Bone marrow (tissue), 2 donors: ENCODE data around the gene FHAD1.
"Not testable (repeated sequence)": the region's sequence is repeated elsewhere in the genome, so short reads cannot be mapped to it uniquely, and the experiment has no call there.

Experiments used
- DNase-seq, 2 donors: peaks; one replicate each; lab custom pipeline; 2025; lab: John Stamatoyannopoulos, UW

Gene FHAD1

DNA sequence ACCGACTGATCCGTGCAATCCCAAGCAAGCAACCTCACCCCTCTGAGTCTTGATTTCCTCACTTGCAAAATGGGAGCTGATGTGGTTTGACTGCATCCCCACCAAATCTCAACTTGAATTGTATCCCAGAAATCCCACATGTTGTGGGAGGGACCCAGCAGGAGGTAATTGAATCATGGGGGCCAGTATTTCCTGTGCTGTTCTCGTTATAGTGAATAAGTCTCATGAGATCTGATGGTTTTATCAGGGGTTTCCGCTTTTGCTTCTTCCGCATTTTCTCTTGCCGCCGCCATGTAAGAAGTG lies 58.4 kb downstream of the FHAD1 start:
- DNase-seq = no peak

DNA sequence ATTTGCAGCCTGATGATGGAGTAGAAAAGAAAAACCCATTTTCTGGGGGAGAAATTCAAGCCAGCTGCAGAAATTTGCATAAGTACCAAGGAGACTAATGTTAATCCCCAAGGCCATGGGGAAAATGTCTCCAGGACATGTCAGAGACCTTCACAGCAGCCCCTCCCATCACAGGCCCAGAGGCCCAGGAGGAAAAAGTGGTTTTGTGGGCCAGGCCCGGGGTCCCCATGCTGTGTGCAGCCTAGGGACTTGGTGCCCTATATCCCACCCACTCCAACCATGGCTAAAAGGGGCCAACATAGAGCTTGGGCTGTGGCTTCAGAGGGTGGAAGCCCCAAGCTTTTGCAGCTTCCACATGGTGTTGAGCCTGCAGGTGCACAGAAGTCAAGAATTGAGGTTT lies 59.3 kb downstream of the FHAD1 start:
- not testable (repeated sequence) for DNase-seq

DNA sequence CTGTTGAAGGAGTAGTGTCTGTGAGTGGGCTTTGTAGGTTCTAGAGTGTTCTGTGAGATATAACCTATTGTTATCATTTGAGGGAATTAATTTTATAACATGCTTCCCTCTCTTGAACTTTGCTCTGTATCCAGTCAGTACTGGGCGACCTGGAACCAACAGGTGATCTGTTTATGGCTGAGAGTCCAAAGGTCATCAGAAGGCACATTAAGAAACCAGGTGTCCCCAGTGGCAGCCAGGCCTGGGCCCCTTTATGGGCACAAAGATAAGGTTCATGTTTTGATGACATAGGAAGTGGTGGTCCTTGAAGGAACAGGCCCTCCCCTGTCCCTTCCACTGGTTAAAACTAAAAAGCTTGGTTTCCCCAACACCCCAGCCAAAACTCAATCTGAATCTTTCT lies 61.1 kb downstream of the FHAD1 start:
- no peak for DNase-seq

DNA sequence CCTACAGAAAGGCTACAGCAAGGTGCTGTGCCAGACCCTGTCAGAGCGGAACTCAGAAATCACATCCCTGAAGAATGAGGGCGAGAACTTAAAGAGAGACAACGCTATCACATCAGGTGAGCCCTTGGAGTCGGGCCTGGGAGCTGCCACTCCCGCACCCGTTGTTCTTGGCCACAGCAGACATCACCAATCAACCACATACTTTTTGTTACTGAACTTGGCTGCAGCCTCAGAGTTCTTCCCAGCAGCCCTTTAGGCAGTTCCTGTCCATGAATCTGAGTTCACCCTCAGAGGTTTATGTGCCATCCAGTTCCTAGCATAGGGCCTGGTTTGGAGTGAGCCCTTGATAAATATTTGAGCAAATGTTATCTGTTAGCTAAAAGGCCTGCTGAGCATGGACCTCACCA lies 61.6 kb downstream of the FHAD1 start:
- no peak for DNase-seq

DNA sequence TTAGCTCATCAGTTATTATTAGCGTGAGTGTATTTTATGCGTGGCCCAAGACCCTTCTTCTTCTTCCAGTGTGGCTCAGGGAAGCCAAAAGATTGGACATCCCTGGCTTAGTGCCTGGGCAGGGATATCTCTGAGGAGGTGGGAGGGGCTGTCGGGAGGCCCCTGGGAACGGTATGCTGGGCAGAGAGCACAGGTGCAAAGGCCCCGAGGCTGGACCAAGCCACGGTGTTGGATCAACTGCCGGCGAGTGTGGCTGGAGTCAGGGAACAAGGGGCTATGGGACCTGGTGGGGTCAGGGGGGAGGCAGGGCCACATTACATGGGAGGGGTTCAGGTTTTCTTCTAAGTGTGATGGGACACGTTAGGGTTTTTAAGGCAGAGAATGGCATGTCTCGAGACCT lies 62.7 kb downstream of the FHAD1 start:
- no peak for DNase-seq

DNA sequence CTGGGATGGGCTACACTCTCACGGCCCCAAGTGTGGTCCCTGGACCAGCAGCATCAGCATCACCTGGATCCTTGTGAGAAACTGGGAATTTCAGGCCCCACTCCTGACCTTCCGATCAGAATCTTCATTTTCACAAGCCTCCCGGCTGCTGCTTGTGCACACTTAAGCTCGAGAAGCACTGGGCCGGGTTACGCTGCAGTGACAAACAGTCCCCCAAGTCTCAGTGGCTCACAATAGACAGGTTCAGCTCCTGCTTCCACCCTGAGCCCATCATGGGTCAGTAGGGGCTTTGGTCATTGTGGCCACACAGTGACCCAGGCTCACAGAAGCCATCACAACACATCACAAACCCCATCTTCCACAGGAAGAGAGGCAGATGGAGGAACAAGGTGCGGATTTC lies 63.5 kb downstream of the FHAD1 start:
- DNase-seq = no peak

DNA sequence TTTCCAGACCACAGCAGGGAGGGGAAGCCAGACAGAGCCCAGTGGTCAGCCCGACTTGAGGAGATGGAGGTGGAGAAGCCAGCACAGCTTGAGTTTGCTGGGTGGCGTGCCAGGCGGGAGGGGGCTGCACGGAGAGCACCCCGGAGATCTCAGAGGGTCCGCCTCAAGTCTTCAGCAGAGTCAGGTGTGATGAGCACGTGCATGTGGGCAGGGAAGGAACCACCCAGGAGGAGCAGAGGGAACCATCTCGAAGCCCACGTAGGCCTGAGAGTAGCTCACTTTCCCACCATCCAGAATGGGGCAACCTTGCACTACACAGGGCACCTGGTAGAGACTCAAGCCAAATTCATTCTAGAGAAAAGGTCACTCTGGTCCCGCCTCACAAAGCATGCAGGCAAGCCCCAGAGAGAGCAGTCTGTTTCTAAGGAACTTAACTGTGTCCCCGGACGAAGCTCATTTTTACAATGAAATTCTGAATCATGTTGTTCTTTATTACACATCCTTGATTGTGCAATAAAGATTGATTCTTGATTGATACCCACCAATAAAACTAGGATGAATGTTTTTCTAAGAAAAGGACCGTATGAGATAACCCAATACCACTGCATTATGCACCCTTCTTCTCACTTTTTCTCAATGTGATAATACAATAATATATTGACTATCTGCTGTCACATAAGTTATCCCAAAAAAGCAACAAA lies 64.2 kb downstream of the FHAD1 start:
- no peak for DNase-seq

DNA sequence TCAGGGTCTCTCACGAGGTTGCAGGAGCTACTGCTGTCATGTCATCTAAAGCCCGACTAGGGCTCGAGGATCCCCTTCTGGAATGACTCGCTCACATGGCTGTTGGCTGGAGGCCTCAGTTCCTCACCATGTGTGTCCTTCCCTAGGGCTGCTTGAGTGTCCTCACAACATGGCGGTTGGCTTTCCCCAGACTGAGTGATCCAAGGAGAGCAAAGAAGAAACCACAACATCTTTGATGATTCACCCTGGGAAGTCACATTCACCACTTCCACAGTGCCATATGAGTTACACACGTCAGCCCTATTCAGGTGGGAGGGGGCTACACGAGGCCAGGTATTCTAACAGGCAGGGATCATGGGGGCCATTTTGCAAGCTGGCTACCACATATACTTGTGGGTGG lies 64.9 kb downstream of the FHAD1 start:
- no peak for DNase-seq

DNA sequence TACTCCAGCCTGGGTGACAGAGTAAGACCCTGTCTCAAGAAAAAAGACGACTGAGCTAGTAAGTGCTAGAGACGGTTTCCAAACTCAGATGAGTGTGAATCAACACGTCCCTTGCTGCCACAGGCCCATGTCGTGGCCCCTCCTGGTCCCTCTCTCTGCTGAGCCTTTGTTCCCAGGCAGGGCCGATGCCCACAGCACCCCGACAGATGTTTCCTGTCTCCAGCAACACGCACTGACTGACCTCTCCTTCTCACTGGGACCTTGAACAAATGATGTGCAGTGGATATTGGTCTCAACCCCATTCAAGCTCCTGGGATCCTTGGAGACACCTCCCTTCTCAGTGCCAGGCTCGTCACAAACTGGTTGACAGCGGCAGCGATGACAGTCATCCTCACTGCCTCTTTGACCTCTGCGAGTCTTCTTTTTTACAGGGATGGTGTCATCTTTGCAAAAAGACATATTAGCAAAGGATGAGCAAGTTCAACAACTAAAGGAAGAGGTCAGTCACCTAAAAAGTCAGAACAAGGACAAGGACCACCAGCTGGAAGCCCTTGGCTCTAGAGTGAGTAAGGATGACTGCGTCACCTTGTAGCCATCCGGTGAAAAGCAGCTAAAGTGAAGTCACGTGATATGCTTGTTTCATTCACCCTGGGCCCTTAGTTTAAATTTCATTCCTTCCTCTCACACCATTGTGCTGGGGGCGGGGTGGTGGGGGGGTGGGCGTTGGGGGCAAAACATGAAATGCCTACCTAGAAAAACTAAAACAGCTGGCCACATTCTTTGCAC lies 65.8 kb downstream of the FHAD1 start:
- DNase-seq = no peak

DNA sequence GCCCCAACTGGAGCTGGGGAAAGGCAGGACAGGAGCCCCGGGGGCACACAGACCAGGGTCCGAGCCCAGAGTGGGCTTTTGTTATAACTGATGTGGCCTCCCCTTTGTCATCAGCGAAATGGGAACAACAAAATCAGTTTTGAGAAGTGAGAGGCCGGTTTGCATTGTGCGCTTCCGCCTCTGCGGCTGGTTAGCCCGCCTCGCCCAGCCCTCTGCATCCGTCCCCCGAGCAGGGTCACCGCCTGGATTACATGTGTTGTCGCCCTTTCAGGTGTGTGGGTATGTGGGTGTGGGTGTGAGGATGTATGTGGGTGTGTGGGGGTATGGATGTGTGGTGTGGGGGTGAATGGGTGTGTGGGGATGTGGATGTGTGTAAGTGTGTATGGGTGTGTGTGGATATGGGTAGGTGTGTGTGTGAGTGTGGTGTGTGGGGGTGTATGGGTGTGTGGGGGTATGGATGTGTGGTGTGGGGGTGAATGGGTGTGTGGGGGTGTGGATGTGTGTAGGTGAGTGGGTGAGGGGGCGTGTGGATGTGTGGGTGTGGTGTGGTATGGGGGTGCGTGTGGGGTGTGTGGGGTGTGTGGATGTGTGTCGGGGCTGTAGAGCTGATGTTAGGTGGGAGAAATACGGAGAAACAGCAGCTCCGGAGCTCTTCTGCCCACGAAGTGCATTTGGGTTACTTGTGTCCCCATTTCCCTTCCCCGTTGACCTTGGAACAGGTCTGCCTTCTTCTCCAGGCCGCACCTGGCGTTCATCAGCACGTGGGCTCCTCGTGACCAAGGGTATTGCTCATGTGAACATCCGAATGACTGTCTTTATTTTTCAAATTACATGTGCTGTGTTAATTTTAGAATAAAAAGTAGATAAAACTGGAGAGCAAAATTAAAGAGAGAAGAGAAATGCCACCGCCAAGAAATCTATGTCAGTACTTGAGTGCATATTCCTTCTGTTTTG lies 67.6 kb downstream of the FHAD1 start:
- no peak for DNase-seq

DNA sequence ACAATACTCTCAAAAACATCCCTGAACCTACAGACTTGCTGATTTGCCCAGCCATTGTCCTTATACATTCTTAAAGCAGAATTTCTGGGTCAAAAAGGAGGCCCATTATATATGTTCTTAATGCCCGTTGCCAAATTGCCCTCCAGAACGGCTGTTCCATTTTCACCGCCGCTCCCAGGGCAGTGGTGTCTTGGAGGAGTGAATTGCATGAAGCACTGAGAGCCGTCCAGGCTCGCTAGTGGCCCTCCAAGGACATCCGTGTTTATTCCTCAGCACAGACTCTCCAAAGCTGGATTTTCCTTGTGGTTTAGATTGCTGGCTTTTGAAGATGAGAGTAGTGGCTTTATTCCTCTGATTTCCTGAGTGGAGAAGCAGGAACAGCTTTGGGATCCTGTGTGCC lies 68.8 kb downstream of the FHAD1 start:
- no peak for DNase-seq

DNA sequence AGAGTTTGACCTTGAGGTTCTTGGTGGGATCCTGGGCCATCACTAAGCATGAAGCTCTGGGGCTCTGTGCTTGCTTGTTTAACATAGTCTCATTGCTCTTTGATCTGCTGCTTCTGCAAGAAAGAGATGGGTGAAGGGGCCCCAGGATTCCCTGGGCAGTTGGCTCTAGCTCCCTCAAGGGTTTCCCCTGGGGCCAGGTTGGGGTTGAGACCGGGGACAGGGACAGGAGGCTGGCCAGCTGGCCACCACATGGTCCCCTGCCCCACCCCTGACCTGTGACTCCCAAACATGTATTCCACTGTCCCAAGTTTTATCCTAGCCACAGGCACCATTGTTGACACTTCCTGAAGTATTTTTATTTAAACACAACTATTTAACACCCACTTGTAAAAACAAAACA lies 69.5 kb downstream of the FHAD1 start:
- no peak for DNase-seq

DNA sequence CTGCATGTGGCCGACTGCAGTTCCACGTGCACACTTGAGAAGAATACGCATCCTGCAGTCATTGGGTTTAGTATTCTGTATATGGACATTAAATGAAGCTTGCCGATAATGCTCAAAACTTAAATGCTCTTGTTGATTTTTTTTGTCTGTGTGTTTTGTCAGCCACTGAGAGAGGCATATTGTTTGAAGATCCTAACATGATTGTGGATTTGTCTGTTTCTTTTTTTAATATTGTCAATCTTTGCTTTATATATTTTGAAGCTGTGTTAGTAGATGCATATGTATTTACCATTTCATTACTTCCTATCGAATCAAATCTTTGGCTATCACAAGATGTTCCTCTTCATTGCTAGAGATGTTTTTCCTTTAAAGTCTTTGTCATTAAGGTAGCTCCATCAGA lies 73.2 kb downstream of the FHAD1 start:
- no peak for DNase-seq

DNA sequence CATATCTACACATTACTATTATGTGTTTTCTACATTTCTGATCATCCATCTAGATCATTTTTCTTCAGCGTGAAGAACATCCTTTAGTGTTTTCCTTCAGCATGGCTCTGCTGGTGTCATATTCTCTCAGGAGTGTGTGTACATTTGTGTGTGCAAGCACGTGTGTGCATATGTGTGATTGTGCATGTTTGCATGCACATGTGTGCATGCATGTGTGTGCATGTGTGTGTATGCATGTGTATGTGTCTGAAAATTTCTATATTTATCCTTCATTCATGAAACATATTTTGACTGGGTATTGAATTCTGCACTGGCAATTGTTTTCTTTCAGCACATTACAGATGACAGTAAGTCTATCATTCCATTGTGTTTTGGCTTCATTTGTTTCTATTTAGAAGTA lies 74.6 kb downstream of the FHAD1 start:
- no peak for DNase-seq

DNA sequence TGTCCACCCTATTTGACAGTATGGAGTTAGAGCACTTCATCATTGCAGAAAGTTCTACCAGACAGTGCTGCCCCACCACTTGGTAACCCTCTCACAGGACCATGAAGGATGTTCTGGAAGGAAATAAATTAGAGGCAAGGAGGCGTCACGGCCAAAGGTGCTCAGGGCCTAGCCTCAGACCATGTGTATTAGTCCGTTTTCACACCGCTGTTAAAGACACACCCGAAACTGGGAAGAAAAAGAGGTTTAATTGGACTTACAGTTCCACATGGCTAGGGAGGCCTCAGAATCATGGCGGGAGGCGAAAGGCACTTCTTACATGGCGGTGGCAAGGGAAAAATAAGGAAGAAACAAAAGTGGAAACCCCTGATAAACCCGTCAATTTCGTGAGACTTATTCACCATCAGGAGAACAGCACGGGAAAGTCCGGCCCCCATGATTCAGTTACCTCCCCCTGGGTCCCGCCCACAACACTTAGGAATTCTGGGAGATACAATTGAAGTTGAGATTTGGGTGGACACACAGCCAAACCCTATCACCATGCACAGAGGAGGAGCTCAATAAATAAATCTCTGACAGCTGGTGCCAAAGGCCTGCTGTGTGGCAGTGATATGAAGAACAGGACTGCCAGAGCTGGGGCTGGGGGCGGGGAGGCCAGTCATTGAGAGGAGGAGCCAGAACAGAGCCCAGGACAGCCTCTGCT lies 75.8 kb downstream of the FHAD1 start:
- DNase-seq = no peak

DNA sequence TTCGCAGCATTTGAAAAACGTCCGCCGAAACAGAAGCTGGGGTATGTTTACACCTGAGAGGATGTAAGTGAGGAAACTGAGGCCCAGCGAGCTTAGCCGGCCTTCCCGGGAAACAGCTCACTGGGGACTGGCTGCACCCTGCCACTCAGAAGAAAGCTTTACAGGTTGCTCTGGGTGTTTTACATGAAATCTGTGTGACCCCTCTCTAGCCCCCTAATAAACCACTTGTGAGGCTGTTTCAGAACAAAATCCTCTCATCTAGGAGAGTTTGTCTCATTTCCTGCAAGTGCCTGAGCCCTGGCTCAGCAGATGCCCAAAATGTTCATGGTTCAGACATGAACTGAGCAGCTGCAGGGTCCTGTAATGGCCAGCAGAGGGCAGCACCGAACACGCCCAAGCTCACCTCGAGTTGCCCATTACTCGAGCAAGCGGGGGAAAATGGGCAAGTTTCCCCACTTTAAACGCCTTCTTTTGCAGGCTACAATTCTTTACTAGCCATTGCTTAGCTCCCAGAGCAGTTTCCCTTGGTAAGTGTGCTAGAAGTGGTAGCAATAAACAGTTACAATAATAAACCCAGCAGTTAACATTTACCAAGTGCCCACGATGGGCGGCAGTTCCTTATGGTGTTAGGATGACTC lies 76.4 kb downstream of the FHAD1 start:
- DNase-seq = peak; percentile 34 to 60

DNA sequence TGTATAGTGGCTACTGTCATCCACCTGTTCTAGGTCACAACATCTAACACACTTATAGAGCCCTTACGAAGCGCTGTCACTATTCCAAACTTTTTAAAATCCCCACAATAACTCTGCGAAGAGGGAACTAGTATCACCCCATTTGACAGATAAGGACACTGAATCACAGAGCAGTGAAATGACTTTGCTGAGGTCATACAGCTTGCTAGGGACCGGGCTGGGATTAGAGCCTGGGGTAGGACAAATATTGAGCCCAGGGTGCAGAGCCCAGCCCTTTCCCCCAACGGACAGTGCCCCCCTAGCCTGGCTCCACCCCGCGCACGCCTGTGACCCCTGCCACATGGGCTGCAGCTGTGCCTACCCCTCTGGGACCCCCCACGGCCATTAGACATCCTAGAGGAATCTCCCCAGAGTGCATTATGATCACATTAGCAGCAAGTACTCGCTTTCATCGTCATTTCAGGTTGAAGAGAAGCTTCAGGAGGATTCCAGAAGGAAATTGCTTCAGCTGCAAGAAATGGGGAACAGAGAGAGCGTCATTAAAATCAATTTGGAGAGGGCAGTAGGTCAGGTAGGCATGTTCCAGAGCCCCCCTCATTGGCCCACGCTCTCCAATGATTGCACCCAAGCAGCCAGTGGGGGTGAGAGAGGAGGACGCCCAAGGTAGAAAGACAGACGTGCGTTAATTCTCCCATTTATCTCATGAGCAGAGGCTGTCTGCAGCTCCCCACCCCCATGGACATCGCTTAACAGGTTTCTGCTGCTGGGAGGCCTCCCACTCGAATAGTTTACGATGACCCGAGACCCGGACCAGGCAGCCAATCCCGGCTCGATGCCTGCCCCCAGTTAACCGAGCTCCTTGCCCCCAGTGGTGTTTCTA lies 77.2 kb downstream of the FHAD1 start:
- DNase-seq = no peak

DNA sequence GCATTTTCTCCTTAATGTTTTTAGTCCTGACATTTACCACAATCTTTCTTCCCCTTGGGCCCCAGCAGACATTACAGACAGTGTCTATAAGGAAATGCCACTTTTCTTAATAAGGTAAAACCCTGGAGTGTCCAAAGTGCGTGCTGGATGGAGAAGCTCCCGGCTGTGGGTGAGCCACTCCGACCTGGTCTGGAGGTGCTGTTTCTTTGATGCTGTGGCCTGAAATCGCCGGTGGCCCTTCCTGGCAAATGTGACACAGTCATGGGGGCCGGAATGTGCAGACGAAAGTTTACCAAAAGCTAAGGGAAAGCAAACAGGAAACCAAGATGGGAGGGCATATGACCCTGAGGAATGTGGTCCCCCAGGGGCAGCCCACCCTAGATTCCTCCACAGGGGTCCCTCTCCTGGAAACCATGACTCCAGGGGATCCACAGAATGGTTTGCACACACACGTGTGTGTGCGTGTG lies 77.9 kb downstream of the FHAD1 start:
- DNase-seq = no peak

DNA sequence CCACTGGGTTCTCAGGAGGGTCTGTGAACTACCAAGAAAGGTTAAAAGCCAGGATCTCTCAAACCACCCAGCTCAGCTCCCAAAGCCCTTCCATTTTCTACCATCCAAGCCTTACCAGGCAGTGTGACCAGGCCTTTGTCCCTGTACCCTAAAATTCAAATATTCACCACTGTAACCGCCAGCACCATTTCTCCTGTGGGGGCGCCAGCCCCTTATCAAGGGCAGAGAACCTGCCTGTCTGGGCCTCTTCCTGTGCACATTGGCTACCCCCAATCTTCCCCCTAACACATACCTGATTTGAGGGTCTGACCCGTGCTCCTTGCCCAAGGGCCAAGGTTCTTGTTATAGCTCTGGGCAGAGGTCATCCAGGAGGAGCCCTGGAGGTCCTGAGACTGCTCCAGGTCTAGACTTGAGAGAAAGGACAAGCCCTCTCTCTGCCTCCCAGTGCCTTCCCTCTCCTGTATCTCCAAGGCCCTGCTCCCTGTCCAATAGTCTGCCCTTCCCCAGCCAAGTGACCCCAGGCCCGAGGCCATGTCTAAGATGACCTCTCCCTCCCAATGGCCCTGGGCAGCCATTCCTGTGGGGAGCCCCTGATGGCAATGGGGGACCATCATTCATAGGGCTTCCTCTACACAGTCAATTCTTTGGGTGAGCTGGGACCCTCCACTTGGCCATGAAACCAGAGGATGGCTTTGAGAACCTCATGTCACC lies 78.5 kb downstream of the FHAD1 start:
- no peak for DNase-seq
